Tibial artery (tissue), 4 donors: ENCODE measurements around the gene MICAL3.
"Not testable (repeated sequence)": the region's sequence is repeated elsewhere in the genome, so short reads cannot be mapped to it uniquely, and the experiment has no call there.

Source experiments
- DNase-seq, 2 donors: peaks; one replicate each; pipeline ENCODE4 v3.0.0-alpha.2; 2019
- H3K27ac ChIP-seq, 2 donors: fragments of 200-600 bp; sonication (generic) in 1 of 2; 1 replicate in 1 of 2; 2 replicates in 1 of 2; pipeline ENCODE4 v1.5.1; 2018 to 2019; ENCODE audit warnings: mild to moderate bottlenecking in 1 of 2
- H3K27me3 ChIP-seq, 2 donors: fragments of 200-600 bp; sonication (generic) in 1 of 2; one replicate each; pipeline versions ENCODE4 v1.5.1 to v1.6.0; 2016 to 2019
- H3K36me3 ChIP-seq, 3 donors: fragments of 200-600 bp; sonication (generic) in 2 of 3; one replicate each; pipeline ENCODE4 v1.5.1; 2016 to 2019; ENCODE audit warnings: mild to moderate bottlenecking in 2 of 3
- H3K4me1 ChIP-seq, 4 donors: fragments of 200-600 bp; sonication (generic) in 2 of 4; 1 replicate in 3 of 4; 2 replicates in 1 of 4; pipeline ENCODE4 v1.5.1; 2016 to 2019
- H3K4me3 ChIP-seq, 2 donors: fragments of 200-600 bp; sonication (generic) in 1 of 2; 1 replicate in 1 of 2; 2 replicates in 1 of 2; pipeline ENCODE4 v1.5.1; 2018 to 2019; ENCODE audit warnings: mild to moderate bottlenecking in 2 of 2
- H3K9me3 ChIP-seq, 3 donors: fragments of 200-600 bp; sonication (generic) in 1 of 3; one replicate each; pipeline ENCODE4 v1.5.1; 2016 to 2019
- CTCF ChIP-seq, 2 experiments: fragments of 200-600 bp in 1 of 2; fragments of 450-650 bp in 1 of 2; IDR thresholded peaks; one replicate each; pipeline ENCODE4 v1.5.1; 2017 to 2019; ENCODE audit warnings: antibody characterized with exemption in 2 of 2, mild to moderate bottlenecking in 1 of 2, moderate library complexity in 1 of 2
- intact Hi-C: fragments of 100-400 bp; cut with DNase I; formaldehyde crosslinking; loops from one replicate; pipeline ENCODE4 v1.15.0; 2023; ENCODE audit warnings: low total_unique reads

MICAL3 gene

GRCh38 chr22:17881366-17881765 is 143.0 kb downstream of the MICAL3 start:
- Histone ChIP-seq H3K27me3 (no peaks in the 10 kb centered on the region), H3K4me3 (no peak overlapping the region), H3K27ac (no peak overlapping the region), H3K9me3 (no peaks in the 10 kb centered on the region), H3K4me1 (peaks cover 0 to 7% (median 0%) of the 10 kb centered on the region in 4 donors), H3K36me3 (peaks cover 40 to 87% (median 61%) of the 10 kb centered on the region in 3 donors)
- no peak for DNase-seq
- intact Hi-C loops: no loop called here
- no peak for TF ChIP-seq CTCF (IDR thresholded peaks at IDR 0.05)

- intact Hi-C loops: no loop called here
- TF ChIP-seq CTCF (IDR thresholded peaks at IDR 0.05): no peak
- no peak for DNase-seq
- peaks cover 0 to 7% (median 0%) of the 10 kb centered on the region in 4 donors for H3K4me1 ChIP-seq
- no peaks in the 10 kb centered on the region for H3K27me3 ChIP-seq
- H3K27ac ChIP-seq: no peak overlapping the region
- H3K36me3 ChIP-seq: peaks cover 31 to 87% (median 60%) of the 10 kb centered on the region in 3 donors
- H3K9me3 ChIP-seq: no peaks in the 10 kb centered on the region
- H3K4me3 ChIP-seq: no peak overlapping the region
Observed at GRCh38 chr22:17880468-17880867, 143.9 kb downstream of the MICAL3 start.

GRCh38 chr22:17880020-17880419 is 144.3 kb downstream of the MICAL3 start:
- no peak for TF ChIP-seq CTCF (IDR thresholded peaks at IDR 0.05)
- H3K36me3 ChIP-seq: peaks cover 26 to 87% (median 57%) of the 10 kb centered on the region in 3 donors
- no peaks in the 10 kb centered on the region for H3K9me3 ChIP-seq
- no peak overlapping the region for H3K27ac ChIP-seq
- H3K4me3 ChIP-seq: no peak overlapping the region
- intact Hi-C loops: no loop called here
- no peaks in the 10 kb centered on the region for H3K27me3 ChIP-seq
- peaks cover 0 to 7% (median 0%) of the 10 kb centered on the region in 4 donors for H3K4me1 ChIP-seq
- no peak for DNase-seq

- Histone ChIP-seq H3K4me3 (no peak overlapping the region), H3K9me3 (no peaks in the 10 kb centered on the region), H3K36me3 (peaks cover 16 to 86% (median 56%) of the 10 kb centered on the region in 3 donors), H3K4me1 (peaks cover 0 to under 1% (median 0%) of the 10 kb centered on the region in 4 donors), H3K27ac (no peak overlapping the region), H3K27me3 (no peaks in the 10 kb centered on the region)
- intact Hi-C loops: no loop called here
- TF ChIP-seq CTCF (IDR thresholded peaks at IDR 0.05): no peak
- no peak for DNase-seq
Observed at GRCh38 chr22:17878941-17879340, 145.4 kb downstream of the MICAL3 start.

- intact Hi-C loops: no loop called here
- Histone ChIP-seq H3K4me1 (no peaks in the 10 kb centered on the region), H3K27ac (no peak overlapping the region), H3K4me3 (no peak overlapping the region), H3K9me3 (no peaks in the 10 kb centered on the region), H3K36me3 (peaks cover 14 to 86% (median 55%) of the 10 kb centered on the region in 3 donors), H3K27me3 (no peaks in the 10 kb centered on the region)
- no peak for TF ChIP-seq CTCF (IDR thresholded peaks at IDR 0.05)
- no peak for DNase-seq
Observed at GRCh38 chr22:17878186-17878694, 146.1 kb downstream of the MICAL3 start.

GRCh38 chr22:17876878-17877855 is 147.2 kb downstream of the MICAL3 start:
- H3K9me3 ChIP-seq, H3K27me3 ChIP-seq, intact Hi-C loops, DNase-seq, H3K4me1 ChIP-seq, H3K27ac ChIP-seq, H3K4me3 ChIP-seq: not testable (repeated sequence)
- H3K36me3 ChIP-seq: peaks cover 20 to 88% (median 64%) of the 10 kb centered on the region in 3 donors
